Bronchial epithelial cell (primary cell): ENCODE results near the gene FHL3. TPM values are rescaled to one million over a fixed set of nuclear protein-coding genes. Genes with fewer than 3 reads are reported as not detected.

Source experiments
- DNase-seq: peaks from one replicate; pipeline ENCODE4 v3.0.0-alpha.2; 2010; ENCODE audit warnings: low read depth
- FAIRE-seq: peaks from 2 replicates; lab custom pipeline; 2011; peaks lifted over from hg19 to GRCh38; lab: Jason Lieb, UNC
- H3K27me3 ChIP-seq: 2 replicates; pipeline ENCODE4 v1.5.1; 2011; ENCODE audit warnings: low read length; ENCODE audit not compliant: control insufficient read depth, insufficient read depth
- H3K36me3 ChIP-seq: 2 replicates; pipeline ENCODE4 v1.5.1; 2011; ENCODE audit warnings: low read length; ENCODE audit not compliant: control insufficient read depth, insufficient read depth
- H3K4me3 ChIP-seq: 2 replicates; pipeline ENCODE4 v1.5.1; 2011; ENCODE audit warnings: mild to moderate bottlenecking, low read depth, low read length, control low read depth
- CTCF ChIP-seq: IDR thresholded peaks from 2 replicates; pipeline ENCODE4 v1.5.1; 2011; ENCODE audit warnings: mild to moderate bottlenecking, moderate library complexity, low read length, control low read depth, inconsistent platforms; ENCODE audit not compliant: insufficient read depth, severe bottlenecking
- total RNA-seq: library from RNA; depleted of rRNA; stranded (reverse); fragments of >200 nt; gene quantifications from 2 replicates; pipeline ENCODE4 v1.2.1, GENCODE V29; 2014

FHL3 gene
- total RNA-seq, 1 donor from 2014 or later = 2.6 TPM

- peaks cover 8% of the 10 kb centered on the region for H3K36me3 ChIP-seq
- no peak overlapping the region for H3K4me3 ChIP-seq
- FAIRE-seq = no peak
- peak; percentile 44 for DNase-seq
- H3K27me3 ChIP-seq = no peaks in the 10 kb centered on the region
- no peak for TF ChIP-seq CTCF
These were observed 46.6 kb downstream of the FHL3 start for GRCh38 chr1:37958690-37959089.

GRCh38 chr1:37955685-37956084, 49.6 kb downstream of the FHL3 start:
- no peak for DNase-seq
- Histone ChIP-seq H3K27me3 (no peaks in the 10 kb centered on the region), H3K36me3 (peaks cover 6% of the 10 kb centered on the region), H3K4me3 (no peak overlapping the region)
- FAIRE-seq = no peak
- TF ChIP-seq CTCF = no peak

- FAIRE-seq = peak; percentile 23
- Histone ChIP-seq H3K27me3 (no peaks in the 10 kb centered on the region), H3K4me3 (no peak overlapping the region), H3K36me3 (peaks cover 4% of the 10 kb centered on the region)
- TF ChIP-seq CTCF = no peak
- no peak for DNase-seq
These were observed 50.9 kb downstream of the FHL3 start for GRCh38 chr1:37954316-37954971.

- DNase-seq (no peak), FAIRE-seq (no peak)
- Histone ChIP-seq H3K4me3 (no peak overlapping the region), H3K27me3 (no peaks in the 10 kb centered on the region), H3K36me3 (no peaks in the 10 kb centered on the region)
- no peak for TF ChIP-seq CTCF
These were observed 52.6 kb downstream of the FHL3 start for GRCh38 chr1:37952738-37953137.

- H3K36me3 ChIP-seq = no peaks in the 10 kb centered on the region
- H3K4me3 ChIP-seq = no peak overlapping the region
- no peaks in the 10 kb centered on the region for H3K27me3 ChIP-seq
- FAIRE-seq (no peak), DNase-seq (no peak)
- TF ChIP-seq CTCF = no peak
These were observed 53.3 kb downstream of the FHL3 start for GRCh38 chr1:37951783-37952624.
